Spleen (tissue), 11 donors: ENCODE results near the gene HSD17B2. TPM values are rescaled to one million over a fixed set of nuclear protein-coding genes. Genes with fewer than 3 reads are reported as not detected.

Source experiments
- DNase-seq: peaks from one replicate; pipeline ENCODE4 v3.0.0-alpha.2; 2020
- H3K27ac ChIP-seq, 8 donors: fragments of 200-600 bp; sonication (generic) in 7 of 8; 1 replicate in 4 of 8; 2 replicates in 4 of 8; pipeline versions ENCODE4 v1.5.0 to v1.8.0; 2016 to 2021; ENCODE audit warnings: inconsistent platforms in 4 of 8, mild to moderate bottlenecking in 4 of 8, moderate library complexity in 1 of 8
- H3K27me3 ChIP-seq, 7 donors: fragments of 200-600 bp; sonication (generic) in 6 of 7; replicated peaks in 1 of 7; 1 replicate in 4 of 7; 2 replicates in 3 of 7; pipeline versions ENCODE4 v1.5.0 to v1.8.0; 2016 to 2021; ENCODE audit warnings: inconsistent platforms in 3 of 7, mild to moderate bottlenecking in 1 of 7
- H3K36me3 ChIP-seq, 6 donors: fragments of 200-600 bp; sonication (generic) in 5 of 6; 1 replicate in 4 of 6; 2 replicates in 2 of 6; pipeline versions ENCODE4 v1.5.0 to v1.8.0; 2016 to 2021; ENCODE audit warnings: inconsistent platforms in 2 of 6
- H3K4me1 ChIP-seq, 6 donors: fragments of 200-600 bp; sonication (generic) in 5 of 6; 1 replicate in 3 of 6; 2 replicates in 3 of 6; pipeline versions ENCODE4 v1.5.0 to v1.8.0; 2016 to 2021; ENCODE audit warnings: inconsistent platforms in 3 of 6
- H3K4me3 ChIP-seq, 8 donors: fragments of 200-600 bp; sonication (generic) in 7 of 8; 1 replicate in 4 of 8; 2 replicates in 4 of 8; pipeline versions ENCODE4 v1.5.0 to v1.8.0; 2016 to 2021; ENCODE audit warnings: inconsistent platforms in 4 of 8, mild to moderate bottlenecking in 4 of 8, moderate library complexity in 2 of 8
- H3K9me3 ChIP-seq, 8 donors: fragments of 200-600 bp; sonication (generic) in 7 of 8; 1 replicate in 4 of 8; 2 replicates in 4 of 8; pipeline versions ENCODE4 v1.5.0 to v1.8.0; 2016 to 2021; ENCODE audit warnings: inconsistent platforms in 4 of 8
- POLR2A ChIP-seq, 3 donors: fragments of 450-650 bp; IDR thresholded peaks; one replicate each; pipeline ENCODE4 v1.5.1; 2017; ENCODE audit warnings: antibody characterized with exemption in 3 of 3, mild to moderate bottlenecking in 1 of 3
- POLR2AphosphoS5 ChIP-seq, 3 donors: sonication (generic); formaldehyde crosslinking; IDR thresholded peaks; one replicate each; pipeline ENCODE4 v1.5.1; 2017; ENCODE audit warnings: antibody characterized with exemption in 3 of 3
- WGBS, 5 donors: extraction: QIAGEN DNeasy Blood & Tissue Kit in 3 of 5; methylation state at CpG; one replicate each; pipeline versions ENCODE4 v1.1.5 to v1.1.7; 2013 to 2018; 5-methylcytosine and 5-hydroxymethylcytosine counted together
- intact Hi-C: fragments of 100-400 bp; cut with DNase I; formaldehyde crosslinking; loops from one replicate; pipeline ENCODE4 v1.15.0; 2023; ENCODE audit warnings: low total_unique reads
- polyA plus RNA-seq, 3 donors: library from polyadenylated mRNA; stranded (reverse); fragments of 200-250 nt; gene quantifications; one replicate each; pipeline ENCODE4 v1.2.1, GENCODE V29; 2013
- total RNA-seq, 7 donors: library from RNA; depleted of rRNA in 3 of 7; stranded (reverse); fragments of >200 nt in 3 of 7; fragmentation: NEBNext Ultra II Directional in 4 of 7; extraction: Animal tissue kit (Norgen Biotek cat#: 25700) in 4 of 7; gene quantifications; one replicate each; pipeline versions ENCODE4 v1.1.0 to v1.2.1, GENCODE V29; 2016 to 2021
- TF ChIP-seq, protein P1 (sequence below), 11 experiments: fragments of 200-600 bp in 7 of 11; fragments of 450-650 bp in 4 of 11; sonication (generic) in 4 of 11; IDR thresholded peaks in 8 of 11; conservative IDR thresholded peaks in 3 of 11; 1 replicate in 7 of 11; 2 replicates in 4 of 11; pipeline versions ENCODE4 v1.4.0 to v1.8.0; 2016 to 2021; ENCODE audit warnings: antibody characterized with exemption in 11 of 11, inconsistent platforms in 4 of 11, mild to moderate bottlenecking in 1 of 11
- donor health status: healthy with polysubstance abuse.
- donor health status: DM: no; HTN: no; CAD: no; lungs with moderate emphysema.
- donor health status: DM: no; HTN: no; CAD: no.
- donor health status: Bipolar disorder and iron deficiency.
- donor health status: healthy.
- donor health status: DM: no; HTN: no; CAD: no.
- donor health status: DM: yes; HTN: yes; CAD: no.

HSD17B2 gene
- total and polyA plus RNA-seq, 10 donors, result 0.09 to 0.13 TPM; not detected in 8

- no peak for TF ChIP-seq POLR2A (IDR thresholded peaks at IDR 0.05)
- no peak for TF ChIP-seq POLR2AphosphoS5 (IDR thresholded peaks at IDR 0.05)
- TF ChIP-seq, protein P1, sequence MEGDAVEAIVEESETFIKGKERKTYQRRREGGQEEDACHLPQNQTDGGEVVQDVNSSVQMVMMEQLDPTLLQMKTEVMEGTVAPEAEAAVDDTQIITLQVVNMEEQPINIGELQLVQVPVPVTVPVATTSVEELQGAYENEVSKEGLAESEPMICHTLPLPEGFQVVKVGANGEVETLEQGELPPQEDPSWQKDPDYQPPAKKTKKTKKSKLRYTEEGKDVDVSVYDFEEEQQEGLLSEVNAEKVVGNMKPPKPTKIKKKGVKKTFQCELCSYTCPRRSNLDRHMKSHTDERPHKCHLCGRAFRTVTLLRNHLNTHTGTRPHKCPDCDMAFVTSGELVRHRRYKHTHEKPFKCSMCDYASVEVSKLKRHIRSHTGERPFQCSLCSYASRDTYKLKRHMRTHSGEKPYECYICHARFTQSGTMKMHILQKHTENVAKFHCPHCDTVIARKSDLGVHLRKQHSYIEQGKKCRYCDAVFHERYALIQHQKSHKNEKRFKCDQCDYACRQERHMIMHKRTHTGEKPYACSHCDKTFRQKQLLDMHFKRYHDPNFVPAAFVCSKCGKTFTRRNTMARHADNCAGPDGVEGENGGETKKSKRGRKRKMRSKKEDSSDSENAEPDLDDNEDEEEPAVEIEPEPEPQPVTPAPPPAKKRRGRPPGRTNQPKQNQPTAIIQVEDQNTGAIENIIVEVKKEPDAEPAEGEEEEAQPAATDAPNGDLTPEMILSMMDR (IDR thresholded peaks at IDR 0.05 in 8 of 11, conservative IDR thresholded peaks at IDR 0.05 in 3 of 11), result no peak
- DNase-seq, result no peak
- Histone ChIP-seq H3K27ac (no peak overlapping the region), H3K27me3 (peaks cover 0 to 35% (median 0%) of the 10 kb centered on the region in 7 donors), H3K36me3 (no peaks in the 10 kb centered on the region), H3K9me3 (no peaks in the 10 kb centered on the region), H3K4me3 (no peak overlapping the region), H3K4me1 (no peaks in the 10 kb centered on the region)
- 75 to 85% (median 77%) methylated on average over 4 of the region's 4 CpGs for WGBS, 5 donors
- intact Hi-C loops, result no loop called here
These were observed 6.5 kb downstream of the HSD17B2 start for GRCh38 chr16:82041542-82041941.

DNA sequence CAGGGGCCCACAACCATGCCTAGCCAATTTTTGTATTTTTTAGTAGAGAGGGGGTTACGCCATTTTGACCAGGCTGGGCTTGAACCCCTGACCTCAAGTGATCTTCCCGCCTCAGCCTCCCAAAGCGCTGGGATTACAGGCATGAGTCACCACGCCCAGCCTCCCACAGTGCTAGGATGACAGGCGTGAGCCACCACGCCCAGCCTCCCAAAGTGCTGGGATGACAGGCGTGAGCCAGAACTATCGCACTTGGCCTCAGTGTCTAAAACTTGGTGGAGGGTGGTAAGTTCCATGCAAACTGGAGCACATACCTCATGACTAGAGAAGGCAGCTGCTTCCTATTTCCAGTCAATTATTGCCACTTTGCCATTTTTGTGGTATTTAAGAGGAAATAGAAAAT lies 7.1 kb downstream of the HSD17B2 start:
- intact Hi-C loops, result no loop called here
- DNase-seq, result no peak
- H3K9me3 ChIP-seq, result no peaks in the 10 kb centered on the region
- H3K27ac ChIP-seq, result no peak overlapping the region
- no peaks in the 10 kb centered on the region for H3K4me1 ChIP-seq
- TF ChIP-seq POLR2AphosphoS5 (IDR thresholded peaks at IDR 0.05) (no peak), POLR2A (IDR thresholded peaks at IDR 0.05) (no peak)
- TF ChIP-seq, protein P1 (IDR thresholded peaks at IDR 0.05 in 8 of 11, conservative IDR thresholded peaks at IDR 0.05 in 3 of 11), result no peak
- H3K27me3 ChIP-seq, result peaks cover 0 to 37% (median 0%) of the 10 kb centered on the region in 7 donors
- WGBS, 5 donors, result 89 to 96% (median 91%) methylated on average over 8 of the region's 8 CpGs
- no peak overlapping the region for H3K4me3 ChIP-seq
- H3K36me3 ChIP-seq, result no peaks in the 10 kb centered on the region

GRCh38 chr16:82042846-82043245 lies 7.8 kb downstream of the HSD17B2 start:
- Histone ChIP-seq H3K36me3 (no peaks in the 10 kb centered on the region), H3K27me3 (peaks cover 0 to 44% (median 0%) of the 10 kb centered on the region in 7 donors), H3K4me1 (no peaks in the 10 kb centered on the region), H3K27ac (no peak overlapping the region), H3K4me3 (no peak overlapping the region), H3K9me3 (no peaks in the 10 kb centered on the region)
- TF ChIP-seq, protein P1 (IDR thresholded peaks at IDR 0.05 in 8 of 11, conservative IDR thresholded peaks at IDR 0.05 in 3 of 11), result no peak
- TF ChIP-seq POLR2A (IDR thresholded peaks at IDR 0.05) (no peak), POLR2AphosphoS5 (IDR thresholded peaks at IDR 0.05) (no peak)
- WGBS, 5 donors, result 63 to 82% (median 70%) methylated on average over 2 of the region's 2 CpGs
- DNase-seq, result no peak
- intact Hi-C loops, result no loop called here

DNA sequence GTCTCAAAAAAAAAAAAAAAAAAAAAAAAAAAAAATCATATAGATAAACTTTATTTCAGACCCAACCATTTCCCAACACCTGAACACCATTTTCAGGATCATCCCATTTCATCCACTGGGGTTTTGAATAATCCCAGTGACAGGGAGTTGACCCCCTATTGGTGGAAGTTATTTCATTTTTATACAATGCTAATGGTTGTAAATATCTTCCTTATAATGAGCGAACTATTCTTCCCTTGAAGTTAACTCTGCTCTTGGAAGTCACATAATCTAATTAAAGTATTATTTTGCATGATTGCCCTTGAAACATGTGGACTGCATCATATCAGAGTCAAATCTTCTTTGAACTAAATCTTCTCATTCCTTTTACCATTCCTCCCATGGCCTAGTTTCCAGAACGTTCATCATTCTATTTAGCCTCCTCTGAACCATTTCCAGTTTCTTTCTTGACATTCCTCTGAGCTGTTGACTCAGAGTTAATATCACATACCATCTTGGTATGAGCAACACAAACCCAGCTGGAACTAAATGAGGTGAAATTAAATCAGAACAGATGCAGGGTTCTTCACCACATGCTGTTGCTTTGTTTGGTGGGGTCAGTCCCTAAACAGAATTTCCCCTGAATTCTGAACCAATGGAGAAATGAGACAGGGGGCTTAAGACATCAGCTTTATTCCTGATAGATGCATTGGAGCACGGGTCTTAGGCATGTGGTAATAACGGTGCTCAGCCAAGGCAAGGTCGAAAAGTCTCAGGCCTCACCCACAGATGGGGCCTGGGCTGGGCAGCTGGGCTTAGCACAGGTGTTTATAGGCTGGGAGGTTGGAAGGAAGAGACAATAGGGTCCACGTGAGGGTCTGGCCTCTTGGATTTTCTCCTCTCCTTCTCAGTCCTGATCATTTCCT lies 8.9 kb downstream of the HSD17B2 start:
- no peak overlapping the region for H3K27ac ChIP-seq
- no peak overlapping the region for H3K4me3 ChIP-seq
- H3K27me3 ChIP-seq, result peaks cover 0 to 38% (median 0%) of the 10 kb centered on the region in 7 donors
- intact Hi-C loops, result no loop called here
- 68 to 80% (median 77%) methylated on average over 6 of the region's 6 CpGs for WGBS, 5 donors
- no peaks in the 10 kb centered on the region for H3K4me1 ChIP-seq
- TF ChIP-seq, protein P1 (IDR thresholded peaks at IDR 0.05 in 8 of 11, conservative IDR thresholded peaks at IDR 0.05 in 3 of 11), result no peak
- no peak for TF ChIP-seq POLR2A (IDR thresholded peaks at IDR 0.05)
- no peak for TF ChIP-seq POLR2AphosphoS5 (IDR thresholded peaks at IDR 0.05)
- no peak for DNase-seq
- H3K36me3 ChIP-seq, result no peaks in the 10 kb centered on the region
- no peaks in the 10 kb centered on the region for H3K9me3 ChIP-seq
